ENCODE measurements around the gene SELENOH.

Gene SELENOH

DNA sequence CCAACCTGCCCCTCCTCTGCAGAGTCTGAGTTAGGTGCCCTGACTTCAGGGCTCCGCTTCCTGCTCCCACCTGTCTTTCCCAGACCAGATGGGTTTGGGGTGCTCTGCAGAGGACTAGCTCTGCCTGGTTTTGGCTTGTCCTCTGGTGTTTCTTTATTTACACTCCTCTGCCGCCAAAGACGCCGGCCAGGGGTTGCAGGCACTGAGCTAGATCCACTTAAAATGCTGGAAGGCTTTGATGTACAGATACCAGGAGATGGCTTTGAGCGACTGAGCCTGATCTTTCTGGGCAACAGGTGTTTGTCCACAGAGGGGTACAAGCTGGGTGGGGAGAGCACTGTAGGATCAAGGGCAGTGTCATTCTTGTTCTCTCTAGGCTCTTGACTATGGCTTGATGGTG, 3.9 kb downstream of the SELENOH start:
- in situ Hi-C loops (cut with MboI; ENCODE audit: low sequenced_read_pairs), result no loop called here

DNA sequence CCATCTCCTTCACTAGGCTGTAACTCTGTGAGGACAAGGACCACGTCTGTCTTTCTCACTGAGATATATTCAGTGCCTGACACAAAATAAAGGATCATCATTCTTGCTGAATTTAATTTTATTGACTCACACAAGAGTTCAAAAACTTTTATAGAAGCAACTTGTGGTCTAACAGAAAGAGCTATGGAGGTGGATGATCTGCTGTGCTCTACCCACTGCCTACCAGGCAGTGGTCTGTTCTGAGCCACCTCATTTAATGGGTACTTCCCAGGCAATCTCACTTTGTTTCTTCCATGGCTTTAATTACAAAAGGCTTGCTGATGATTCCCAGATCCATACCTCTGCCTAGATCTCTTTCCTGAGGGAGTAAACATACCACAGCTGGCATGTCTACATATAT, 5.6 kb downstream of the SELENOH start:
- in situ Hi-C loops (cut with MboI; ENCODE audit: low sequenced_read_pairs), result no loop called here

GRCh38 chr11:57751176-57751575, 9.9 kb downstream of the SELENOH start:
- in situ Hi-C loops (cut with MboI; ENCODE audit: low sequenced_read_pairs), result no loop called here

DNA sequence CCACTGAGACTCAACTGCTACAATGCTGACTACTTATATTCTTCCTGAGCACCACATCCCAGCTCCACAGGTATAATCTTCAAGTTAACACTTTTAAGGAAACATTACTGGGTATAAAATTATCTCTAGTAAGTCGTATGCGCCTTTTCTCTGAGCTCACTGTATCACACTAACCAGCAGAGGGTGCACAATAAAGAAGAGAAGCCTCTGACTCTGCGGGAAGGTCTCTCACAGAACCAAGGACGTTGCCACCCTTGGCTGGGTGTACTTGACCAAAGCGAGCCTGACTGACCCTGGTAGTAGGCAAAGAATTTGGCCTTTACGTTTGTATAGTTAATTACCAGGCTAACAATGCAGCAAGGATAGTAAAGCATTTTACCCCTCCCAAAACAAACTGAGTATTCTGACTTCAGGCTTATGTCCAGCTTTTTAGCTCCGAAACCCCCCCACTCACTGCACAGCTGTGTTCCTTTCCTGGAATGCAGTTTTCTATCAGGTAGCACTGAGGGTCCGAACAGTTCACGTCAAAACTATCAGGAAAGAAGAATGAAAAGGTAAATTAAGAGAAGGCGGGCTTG, 10.5 kb downstream of the SELENOH start, which contains the start of gene BTBD18:
TSS of gene BTBD18 (minus strand) at position 144 of the 578 bp plus-strand sequence. CDS start 631 bp downstream, outside the sequence.
- in situ Hi-C loops (cut with MboI; ENCODE audit: low sequenced_read_pairs), result no loop called here

DNA sequence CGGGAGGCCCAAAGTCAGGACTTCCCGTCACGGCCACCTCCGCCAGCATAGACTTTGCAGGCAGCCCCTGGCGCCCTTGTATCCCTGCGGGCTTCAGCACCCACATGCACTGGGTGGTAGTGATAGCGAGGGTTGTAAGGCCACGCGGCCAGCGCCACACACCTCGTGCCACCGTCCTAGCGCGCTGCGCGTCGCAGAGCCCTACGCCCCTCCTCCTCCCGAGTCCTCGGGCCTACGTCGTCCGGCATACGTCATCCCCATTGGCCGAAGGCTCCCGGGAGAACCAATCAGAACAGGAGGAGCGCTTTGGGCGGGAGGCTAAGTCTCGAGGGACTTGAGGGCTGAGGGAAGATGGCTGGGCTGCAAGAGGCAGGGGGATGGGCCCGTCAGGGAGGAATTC, 11.7 kb downstream of the SELENOH start:
- in situ Hi-C loops (cut with MboI; ENCODE audit: low sequenced_read_pairs), result no loop called here

GRCh38 chr11:57758174-57758573, 16.9 kb downstream of the SELENOH start:
- in situ Hi-C loops (cut with MboI; ENCODE audit: low sequenced_read_pairs), result no loop called here

DNA sequence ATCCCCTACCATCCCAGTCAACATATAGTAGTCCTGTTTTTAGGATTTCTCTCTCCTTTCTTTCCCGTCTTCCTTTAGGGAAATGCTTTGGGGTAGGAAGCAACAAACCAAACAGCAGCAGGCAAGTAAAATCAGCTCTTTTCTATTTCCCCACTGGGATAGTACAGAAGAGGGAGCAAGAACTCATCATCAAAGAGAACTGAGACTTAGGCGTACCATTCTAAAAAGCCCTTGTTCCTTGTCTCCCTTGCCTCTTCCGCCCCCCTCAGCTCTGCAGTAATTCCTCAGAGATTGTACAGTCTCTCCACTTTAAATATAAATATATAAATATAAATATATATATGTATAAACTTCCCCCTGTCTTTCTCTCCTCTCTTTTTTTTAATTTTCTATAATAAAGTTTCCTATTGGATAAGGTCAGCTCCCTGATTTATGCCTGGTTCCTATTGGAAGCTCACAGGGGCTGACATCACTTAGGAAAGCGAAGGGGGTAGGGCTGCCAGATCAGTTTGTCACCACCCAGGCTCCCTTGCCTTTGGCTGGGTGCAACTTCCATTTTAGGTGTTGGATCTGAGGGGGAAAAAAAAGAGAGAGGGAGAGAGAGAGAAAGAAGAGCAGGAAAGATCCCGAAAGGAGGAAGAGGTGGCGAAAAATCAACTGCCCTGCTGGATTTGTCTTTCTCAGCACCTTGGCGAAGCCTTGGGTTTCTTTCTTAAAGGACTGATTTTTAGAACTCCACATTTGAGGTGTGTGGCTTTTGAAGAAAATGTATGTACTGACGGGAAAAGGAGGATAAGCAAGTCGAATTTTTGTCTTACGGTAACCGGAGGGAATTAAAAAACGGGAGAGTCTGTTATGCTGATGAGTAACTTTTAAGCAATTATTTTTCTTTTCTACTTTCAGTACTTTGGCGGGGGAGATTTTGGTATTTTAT, 20.3 kb downstream of the SELENOH start, which contains the start of gene CTNND1:
TSS of gene CTNND1 (plus strand) at position 502 of the 934 bp plus-strand sequence. CDS start 29,677 bp downstream, outside the sequence.
- in situ Hi-C loops (cut with MboI; ENCODE audit: low sequenced_read_pairs), result no loop called here

GRCh38 chr11:57762235-57762861, 21.1 kb downstream of the SELENOH start:
- in situ Hi-C loops (cut with MboI; ENCODE audit: low sequenced_read_pairs), result no loop called here

DNA sequence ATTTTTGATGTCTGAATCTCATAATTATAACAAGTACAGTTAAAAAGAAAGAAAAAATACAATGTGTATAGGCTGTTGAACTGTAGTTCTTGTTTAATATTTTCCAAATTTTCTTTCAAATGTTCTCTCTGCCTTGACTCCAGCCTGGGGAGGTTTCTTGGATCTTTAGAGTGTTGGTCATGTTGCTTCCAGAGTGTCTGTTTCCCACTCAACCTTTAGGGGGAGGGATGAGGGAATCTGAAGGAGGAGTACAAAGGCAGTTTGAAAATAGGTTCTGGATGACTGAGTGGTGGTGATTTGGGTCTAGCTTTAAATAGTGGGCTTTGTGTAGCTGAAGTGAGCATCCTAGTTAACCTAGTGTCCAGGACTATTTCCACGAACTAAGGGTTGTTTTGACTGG, 22.3 kb downstream of the SELENOH start:
- in situ Hi-C loops (cut with MboI; ENCODE audit: low sequenced_read_pairs), result no loop called here

- in situ Hi-C loops (cut with MboI; ENCODE audit: low sequenced_read_pairs), result no loop called here
Measured at GRCh38 chr11:57764021-57764420, 22.7 kb downstream of the SELENOH start.

DNA sequence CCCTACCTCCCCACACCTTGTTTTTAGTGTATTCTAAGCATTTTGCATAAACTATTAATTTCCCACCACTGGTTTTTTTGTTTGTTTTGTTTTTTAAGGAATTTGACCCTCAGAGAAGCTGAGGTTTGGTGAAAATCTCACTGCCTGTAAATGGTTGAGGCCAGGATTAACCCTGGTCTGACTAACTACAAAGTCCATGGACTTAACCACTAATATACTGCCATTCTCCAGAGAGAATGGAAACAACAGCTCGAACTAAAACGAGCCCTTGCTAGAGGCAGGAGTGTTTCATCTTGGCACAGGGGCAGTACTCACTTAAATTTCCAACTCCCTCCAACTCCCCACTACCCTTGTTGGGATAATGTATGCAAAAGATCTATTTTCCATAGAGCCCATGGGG, 23.3 kb downstream of the SELENOH start:
- in situ Hi-C loops (cut with MboI; ENCODE audit: low sequenced_read_pairs), result no loop called here

GRCh38 chr11:57764972-57765371, 23.7 kb downstream of the SELENOH start:
- in situ Hi-C loops (cut with MboI; ENCODE audit: low sequenced_read_pairs), result no loop called here

DNA sequence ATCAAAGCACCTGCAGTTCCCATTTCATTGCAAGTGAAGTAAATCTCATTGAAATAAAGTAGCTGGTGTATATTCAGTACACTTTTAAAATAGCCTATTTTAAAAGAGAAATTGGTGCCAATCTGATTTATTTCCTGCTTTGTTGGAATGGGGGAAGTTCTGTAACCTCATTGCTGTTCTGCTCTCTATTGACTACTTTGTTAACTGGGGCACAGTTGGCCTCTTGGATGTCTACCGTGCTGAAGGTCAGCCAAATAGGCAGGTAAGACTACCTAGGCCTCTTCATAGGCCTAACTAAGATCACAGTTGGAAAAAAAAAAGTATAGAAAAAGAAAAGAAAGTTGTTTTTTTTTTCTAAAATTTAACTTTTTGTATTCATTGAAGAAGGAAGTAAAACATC, 29.5 kb downstream of the SELENOH start:
- in situ Hi-C loops (cut with MboI; ENCODE audit: low sequenced_read_pairs), result no loop called here

GRCh38 chr11:57771365-57771764, 30.1 kb downstream of the SELENOH start:
- in situ Hi-C loops (cut with MboI; ENCODE audit: low sequenced_read_pairs), result no loop called here

GRCh38 chr11:57772562-57772961, 31.3 kb downstream of the SELENOH start:
- in situ Hi-C loops (cut with MboI; ENCODE audit: low sequenced_read_pairs), result no loop called here

- in situ Hi-C loops (cut with MboI; ENCODE audit: low sequenced_read_pairs), result no loop called here
Measured at GRCh38 chr11:57773026-57773598, 31.8 kb downstream of the SELENOH start.

GRCh38 chr11:57775491-57775890, 34.2 kb downstream of the SELENOH start:
- in situ Hi-C loops (cut with MboI; ENCODE audit: low sequenced_read_pairs), result no loop called here

DNA sequence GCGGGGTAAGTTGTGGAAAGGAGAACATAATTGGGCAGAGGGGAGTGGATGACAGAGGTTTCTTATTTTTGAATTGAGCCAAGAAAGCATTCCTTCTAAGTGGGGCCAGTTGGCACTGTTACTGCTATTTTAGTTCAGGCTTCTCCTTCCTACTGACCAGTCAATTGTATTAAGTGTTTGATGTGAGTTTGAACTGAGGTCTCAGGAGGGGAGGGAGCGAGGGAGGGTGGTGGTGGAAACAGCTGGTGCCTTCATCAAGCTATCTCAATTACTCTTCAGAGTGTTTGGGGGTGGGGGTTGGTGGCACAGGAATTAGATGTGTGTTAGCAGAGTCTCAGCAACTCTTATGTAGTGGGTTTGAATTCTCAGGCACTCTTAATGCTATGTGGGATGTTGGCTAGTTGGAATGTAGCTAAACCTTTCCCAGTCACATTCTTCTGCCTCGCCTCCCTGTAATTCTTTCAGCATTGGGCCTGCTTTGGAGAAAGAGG, 34.8 kb downstream of the SELENOH start:
- in situ Hi-C loops (cut with MboI; ENCODE audit: low sequenced_read_pairs), result no loop called here

DNA sequence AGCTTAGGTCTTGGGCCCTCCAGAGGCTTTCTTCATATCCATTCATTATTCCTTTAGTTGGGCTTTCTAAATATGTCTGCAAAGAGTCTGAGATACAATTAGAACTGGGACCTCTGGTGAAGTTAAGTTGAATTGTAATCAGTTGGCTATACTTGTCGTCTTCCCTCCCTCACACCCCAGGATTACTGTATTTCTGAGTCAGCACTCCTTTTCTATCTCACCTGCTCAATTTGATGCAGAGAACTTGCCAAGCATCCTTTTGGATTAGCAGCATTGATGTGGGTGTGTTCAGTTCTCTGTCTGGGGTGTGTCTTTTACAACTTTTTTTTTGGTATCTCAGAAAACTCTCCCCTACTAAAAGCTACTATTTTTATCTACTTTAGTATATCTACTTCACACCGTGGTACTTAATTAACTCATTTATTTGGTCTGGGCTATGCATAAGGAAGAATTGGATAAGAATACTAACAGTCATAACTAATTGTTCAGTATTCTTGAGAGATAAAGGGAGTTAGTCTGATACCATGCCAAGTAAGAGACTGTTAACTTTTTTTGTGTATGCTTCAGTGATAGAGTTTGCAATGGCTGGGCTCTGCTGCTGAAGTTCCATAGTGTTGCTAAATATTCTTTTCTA, 35.4 kb downstream of the SELENOH start:
- in situ Hi-C loops (cut with MboI; ENCODE audit: low sequenced_read_pairs), result no loop called here

DNA sequence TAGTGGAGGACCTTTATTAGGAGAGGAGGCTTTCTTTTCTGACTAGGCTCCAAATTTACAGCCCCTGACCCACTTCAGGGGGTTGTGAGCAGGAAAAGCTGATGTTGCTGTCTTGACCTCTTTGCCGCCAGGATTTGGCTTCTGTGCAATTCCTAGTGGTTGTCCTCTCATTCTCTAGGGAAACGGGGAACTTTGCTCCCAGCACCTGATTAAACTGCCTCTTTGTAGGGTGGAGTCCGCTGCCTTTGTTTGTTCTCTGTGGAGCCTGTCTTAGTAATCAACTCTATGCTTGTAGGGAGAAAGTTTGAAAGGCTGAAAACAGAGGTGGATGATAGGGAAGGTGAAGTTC, 36.7 kb downstream of the SELENOH start:
- in situ Hi-C loops (cut with MboI; ENCODE audit: low sequenced_read_pairs), result no loop called here
